ENCODE results near the gene TMEM115. TPM values are rescaled to one million over a fixed set of nuclear protein-coding genes. Genes with fewer than 3 reads are reported as not detected.
"Not testable (repeated sequence)": the region's sequence is repeated elsewhere in the genome, so short reads cannot be mapped to it uniquely, and the experiment has no call there.

Gene TMEM115
- total RNA-seq, 3 donors from 2014 or later = 41.4 to 51.6 (median 41.4) TPM

GRCh38 chr3:50317300-50317699, 42.0 kb downstream of the TMEM115 start:
- intact Hi-C loops (cut with DNase I, micrococcal nuclease) = no loop called here
- TF ChIP-seq CTCF (IDR thresholded peaks at IDR 0.05) = no peak
- DNase-seq (peak; percentile 72 to 82 (median 81)), ATAC-seq (peak; percentile 5)
- H3K4me1 ChIP-seq (ENCODE audit: low read depth) = peaks cover 54% of the 10 kb centered on the region
- H3K4me3 ChIP-seq = no peak overlapping the region
- no peaks in the 10 kb centered on the region for H3K9me3 ChIP-seq
- no peaks in the 10 kb centered on the region for H3K36me3 ChIP-seq (ENCODE audit: low read depth)

GRCh38 chr3:50316657-50317242, 42.6 kb downstream of the TMEM115 start:
- no peak for TF ChIP-seq CTCF (IDR thresholded peaks at IDR 0.05)
- no peak overlapping the region for H3K4me3 ChIP-seq
- intact Hi-C loops (cut with DNase I, micrococcal nuclease) = no loop called here
- H3K36me3 ChIP-seq (ENCODE audit: low read depth) = no peaks in the 10 kb centered on the region
- peaks cover 48% of the 10 kb centered on the region for H3K4me1 ChIP-seq (ENCODE audit: low read depth)
- ATAC-seq (peak; percentile 77), DNase-seq (peak; percentile 87 to 93 (median 90))
- no peaks in the 10 kb centered on the region for H3K9me3 ChIP-seq

GRCh38 chr3:50314816-50315215, 44.5 kb downstream of the TMEM115 start:
- no peak for TF ChIP-seq CTCF (IDR thresholded peaks at IDR 0.05)
- Histone ChIP-seq H3K4me3 (no peak overlapping the region), H3K36me3 (ENCODE audit: low read depth) (no peaks in the 10 kb centered on the region), H3K4me1 (ENCODE audit: low read depth) (peaks cover 40% of the 10 kb centered on the region), H3K9me3 (no peaks in the 10 kb centered on the region)
- ATAC-seq (no peak), DNase-seq (no peak)
- intact Hi-C loops (cut with DNase I, micrococcal nuclease) = no loop called here

- H3K9me3 ChIP-seq = no peaks in the 10 kb centered on the region
- peaks cover 37% of the 10 kb centered on the region for H3K4me1 ChIP-seq (ENCODE audit: low read depth)
- DNase-seq (no peak), ATAC-seq (no peak)
- no peak overlapping the region for H3K4me3 ChIP-seq
- H3K36me3 ChIP-seq (ENCODE audit: low read depth) = no peaks in the 10 kb centered on the region
- intact Hi-C loops (cut with DNase I, micrococcal nuclease) = no loop called here
- no peak for TF ChIP-seq CTCF (IDR thresholded peaks at IDR 0.05)
Measured at GRCh38 chr3:50314342-50314741, 45.0 kb downstream of the TMEM115 start.

- DNase-seq; H3K4me3 ChIP-seq; intact Hi-C loops (cut with DNase I, micrococcal nuclease); H3K9me3 ChIP-seq; H3K36me3 ChIP-seq (ENCODE audit: low read depth); ATAC-seq: not testable (repeated sequence)
- H3K4me1 ChIP-seq (ENCODE audit: low read depth) = peaks cover 14% of the 10 kb centered on the region
Measured at GRCh38 chr3:50312041-50312440, 47.3 kb downstream of the TMEM115 start.

Other genes starting within 250 kb of the TMEM115 start
- 10 to 100 TPM; 10.7 to 15.3 (median 14.6) TPM for gene SEMA3F, start 204.2 kb downstream of the TMEM115 start, total RNA-seq
- not detected for gene GNAT1, start 167.9 kb downstream of the TMEM115 start, total RNA-seq
- under 1 TPM in 2 of 3 donors, not detected in 1; 0.29 to 0.32 TPM for gene SLC38A3, start 154.2 kb downstream of the TMEM115 start, total RNA-seq
- 100 to 1,000 TPM in 1 of 3 donors, 10 to 100 TPM in 2; 47.0 to 190 (median 96.4) TPM for gene GNAI2, start 123.3 kb downstream of the TMEM115 start, total RNA-seq
- gene SEMA3B, start 90.4 kb downstream of the TMEM115 start, total RNA-seq = 100 to 1,000 TPM in 1 of 3 donors, 10 to 100 TPM in 2; 42.0 to 129 (median 59.2) TPM
- gene LSMEM2, start 80.4 kb downstream of the TMEM115 start, total RNA-seq = under 1 TPM in 1 of 3 donors, not detected in 2; 0.32 TPM
- gene IFRD2, start 67.1 kb downstream of the TMEM115 start, total RNA-seq = 10 to 100 TPM; 54.8 to 59.8 (median 57.0) TPM
- gene HYAL3, start 60.1 kb downstream of the TMEM115 start, total RNA-seq = 1 to 10 TPM; 1.4 to 2.9 (median 1.4) TPM
- gene NAA80, start 60.1 kb downstream of the TMEM115 start, total RNA-seq = 10 to 100 TPM in 1 of 3 donors, 1 to 10 TPM in 2; 7.0 to 10.1 (median 8.4) TPM
- gene HYAL1, start 55.9 kb downstream of the TMEM115 start, total RNA-seq = 10 to 100 TPM in 1 of 3 donors, 1 to 10 TPM in 2; 5.3 to 10.0 (median 7.0) TPM
- 10 to 100 TPM; 18.6 to 32.5 (median 29.1) TPM for gene HYAL2, start 36.8 kb downstream of the TMEM115 start, total RNA-seq
- gene TUSC2, start 31.3 kb downstream of the TMEM115 start, total RNA-seq = 10 to 100 TPM; 23.8 to 35.7 (median 25.8) TPM
- 10 to 100 TPM; 10.9 to 25.7 (median 18.9) TPM for gene RASSF1, start 18.7 kb downstream of the TMEM115 start, total RNA-seq
- under 1 TPM; 0.20 to 0.60 (median 0.31) TPM for gene ZMYND10, start 13.8 kb downstream of the TMEM115 start, total RNA-seq
- 10 to 100 TPM; 20.2 to 32.9 (median 25.0) TPM for gene NPRL2, start 8.7 kb downstream of the TMEM115 start, total RNA-seq
- gene CYB561D2, start 8.7 kb downstream of the TMEM115 start, total RNA-seq = 10 to 100 TPM; 20.5 to 37.6 (median 36.7) TPM
- 1 to 10 TPM; 1.5 to 4.9 (median 3.8) TPM for gene CACNA2D2, start 144.1 kb upstream of the TMEM115 start, total RNA-seq
- 10 to 100 TPM in 1 of 3 donors, 1 to 10 TPM in 2; 1.5 to 14.1 (median 2.5) TPM for gene C3orf18, start 208.2 kb upstream of the TMEM115 start, total RNA-seq
- gene HEMK1, start 210.0 kb upstream of the TMEM115 start, total RNA-seq = 10 to 100 TPM; 19.7 to 29.9 (median 22.6) TPM

Measured in mucosa of descending colon (tissue), 3 donors.